Peyer's patch (tissue), 4 donors: ENCODE results near the gene MAP2K2. TPM values are rescaled to one million over a fixed set of nuclear protein-coding genes. Genes with fewer than 3 reads are reported as not detected.

Source experiments
- DNase-seq, 3 donors: peaks; one replicate each; pipeline ENCODE4 v3.0.0-alpha.2; 2017 to 2019
- H3K27ac ChIP-seq, 4 donors: fragments of 200-600 bp; sonication (generic); one replicate each; pipeline ENCODE4 v1.5.1; 2016 to 2019
- H3K27me3 ChIP-seq, 2 donors: fragments of 200-600 bp; sonication (generic); one replicate each; pipeline ENCODE4 v1.5.1; 2019
- H3K36me3 ChIP-seq, 3 donors: fragments of 200-600 bp; sonication (generic); one replicate each; pipeline ENCODE4 v1.5.1; 2016 to 2019
- H3K4me1 ChIP-seq, 4 donors: fragments of 200-600 bp; sonication (generic); one replicate each; pipeline ENCODE4 v1.5.1; 2016 to 2019
- H3K4me3 ChIP-seq, 4 donors: fragments of 200-600 bp; sonication (generic); 1 replicate in 3 of 4; 2 replicates in 1 of 4; pipeline ENCODE4 v1.5.1; 2016 to 2019; ENCODE audit warnings: mild to moderate bottlenecking in 1 of 4
- H3K9me3 ChIP-seq, 4 donors: fragments of 200-600 bp; sonication (generic); one replicate each; pipeline ENCODE4 v1.5.1; 2016 to 2019; ENCODE audit warnings: mild to moderate bottlenecking in 1 of 4
- POLR2A ChIP-seq, 2 donors: fragments of 450-650 bp; IDR thresholded peaks; one replicate each; pipeline ENCODE4 v1.5.1; 2017; ENCODE audit warnings: antibody characterized with exemption in 2 of 2, mild to moderate bottlenecking in 2 of 2, moderate library complexity in 2 of 2
- total RNA-seq, 4 donors: library from RNA; depleted of rRNA; stranded (reverse); fragments of >200 nt; gene quantifications; one replicate each; pipeline ENCODE4 v1.1.0, GENCODE V29; 2016
- TF ChIP-seq, protein P1 (sequence below), 6 experiments: fragments of 450-650 bp in 4 of 6; fragments of 200-600 bp in 2 of 6; sonication (generic) in 1 of 6; IDR thresholded peaks; one replicate each; pipeline ENCODE4 v1.5.1; 2017 to 2019; ENCODE audit warnings: antibody characterized with exemption in 6 of 6, mild to moderate bottlenecking in 3 of 6, moderate library complexity in 1 of 6

The MAP2K2 gene
- total RNA-seq, 4 donors from 2014 or later, result 168 to 283 (median 220) TPM

DNA sequence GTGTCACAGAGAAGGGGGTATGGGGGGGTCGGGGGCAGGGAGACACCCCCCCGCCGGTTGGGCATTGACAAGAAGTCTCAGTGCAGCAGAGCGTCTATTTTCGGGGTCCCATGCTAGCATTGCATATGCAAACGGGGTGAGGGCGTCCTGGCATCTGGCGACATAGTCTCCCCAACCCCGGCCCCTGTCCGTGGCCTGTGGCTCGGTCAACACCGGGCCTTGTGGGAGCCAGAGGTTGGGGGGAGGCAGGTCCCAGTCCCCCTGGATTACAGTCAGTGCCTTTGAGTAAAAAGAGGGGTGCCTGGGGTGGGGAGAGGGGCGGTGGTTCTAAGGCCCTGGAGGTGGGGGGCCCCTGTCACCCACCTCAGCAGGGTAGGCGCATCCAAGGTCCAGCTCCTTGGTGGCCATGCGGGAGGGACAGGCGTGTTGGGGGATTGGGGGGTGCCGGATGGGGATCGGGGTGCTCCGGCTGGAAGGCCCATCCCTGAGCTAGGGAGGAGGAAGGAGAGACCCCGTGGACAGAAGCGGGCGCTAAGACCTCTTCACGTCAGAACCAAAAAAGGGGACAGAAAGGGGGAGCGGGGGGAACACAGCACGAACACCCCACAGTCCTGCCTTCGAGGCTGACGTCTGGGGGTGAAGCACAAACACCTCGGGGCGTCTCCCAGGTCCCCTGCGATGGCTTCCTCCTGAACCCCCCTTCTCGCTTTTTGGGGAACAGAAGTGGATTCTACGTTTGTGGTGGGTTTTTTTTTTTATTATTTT lies 78.1 kb downstream of the MAP2K2 start:
- H3K9me3 ChIP-seq, result no peaks in the 10 kb centered on the region
- H3K27me3 ChIP-seq, result no peaks in the 10 kb centered on the region
- no peak for DNase-seq
- TF ChIP-seq, protein P1, sequence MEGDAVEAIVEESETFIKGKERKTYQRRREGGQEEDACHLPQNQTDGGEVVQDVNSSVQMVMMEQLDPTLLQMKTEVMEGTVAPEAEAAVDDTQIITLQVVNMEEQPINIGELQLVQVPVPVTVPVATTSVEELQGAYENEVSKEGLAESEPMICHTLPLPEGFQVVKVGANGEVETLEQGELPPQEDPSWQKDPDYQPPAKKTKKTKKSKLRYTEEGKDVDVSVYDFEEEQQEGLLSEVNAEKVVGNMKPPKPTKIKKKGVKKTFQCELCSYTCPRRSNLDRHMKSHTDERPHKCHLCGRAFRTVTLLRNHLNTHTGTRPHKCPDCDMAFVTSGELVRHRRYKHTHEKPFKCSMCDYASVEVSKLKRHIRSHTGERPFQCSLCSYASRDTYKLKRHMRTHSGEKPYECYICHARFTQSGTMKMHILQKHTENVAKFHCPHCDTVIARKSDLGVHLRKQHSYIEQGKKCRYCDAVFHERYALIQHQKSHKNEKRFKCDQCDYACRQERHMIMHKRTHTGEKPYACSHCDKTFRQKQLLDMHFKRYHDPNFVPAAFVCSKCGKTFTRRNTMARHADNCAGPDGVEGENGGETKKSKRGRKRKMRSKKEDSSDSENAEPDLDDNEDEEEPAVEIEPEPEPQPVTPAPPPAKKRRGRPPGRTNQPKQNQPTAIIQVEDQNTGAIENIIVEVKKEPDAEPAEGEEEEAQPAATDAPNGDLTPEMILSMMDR (IDR thresholded peaks at IDR 0.05), result no peak
- no peak for TF ChIP-seq POLR2A (IDR thresholded peaks at IDR 0.05)
- H3K4me1 ChIP-seq, result peaks cover 0 to 49% (median 3%) of the 10 kb centered on the region in 4 donors
- no peak overlapping the region for H3K4me3 ChIP-seq
- H3K36me3 ChIP-seq, result peaks cover 0 to 49% (median 0%) of the 10 kb centered on the region in 3 donors
- no peak overlapping the region for H3K27ac ChIP-seq

DNA sequence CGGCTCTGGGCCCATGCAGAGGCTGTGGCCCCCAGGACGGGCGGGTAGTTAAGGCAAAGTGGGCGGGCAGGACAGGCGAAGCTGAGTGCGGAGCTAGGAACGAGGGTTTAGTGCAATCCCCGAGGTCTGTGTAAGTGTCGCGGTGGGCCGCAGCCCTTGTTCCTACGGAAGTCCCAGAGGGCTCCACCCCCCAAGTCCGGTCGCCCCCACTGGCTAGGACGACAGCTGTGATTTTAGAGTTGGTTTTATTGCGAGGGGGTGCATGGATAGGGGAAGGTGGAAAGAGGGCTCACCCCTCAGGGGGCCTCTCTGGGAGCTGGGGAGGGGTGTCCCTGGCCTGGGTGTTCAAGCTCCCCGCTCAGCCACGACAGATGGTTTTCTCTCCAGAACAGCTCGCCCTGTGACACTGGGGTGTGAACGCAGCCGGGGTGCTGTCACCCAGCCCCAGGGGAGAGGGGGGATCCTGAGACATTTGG lies 78.9 kb downstream of the MAP2K2 start:
- Histone ChIP-seq H3K27ac (peak overlapping the region in 1 of 4 donors; percentile 30), H3K36me3 (peaks cover 0 to 45% (median 0%) of the 10 kb centered on the region in 3 donors)

DNA sequence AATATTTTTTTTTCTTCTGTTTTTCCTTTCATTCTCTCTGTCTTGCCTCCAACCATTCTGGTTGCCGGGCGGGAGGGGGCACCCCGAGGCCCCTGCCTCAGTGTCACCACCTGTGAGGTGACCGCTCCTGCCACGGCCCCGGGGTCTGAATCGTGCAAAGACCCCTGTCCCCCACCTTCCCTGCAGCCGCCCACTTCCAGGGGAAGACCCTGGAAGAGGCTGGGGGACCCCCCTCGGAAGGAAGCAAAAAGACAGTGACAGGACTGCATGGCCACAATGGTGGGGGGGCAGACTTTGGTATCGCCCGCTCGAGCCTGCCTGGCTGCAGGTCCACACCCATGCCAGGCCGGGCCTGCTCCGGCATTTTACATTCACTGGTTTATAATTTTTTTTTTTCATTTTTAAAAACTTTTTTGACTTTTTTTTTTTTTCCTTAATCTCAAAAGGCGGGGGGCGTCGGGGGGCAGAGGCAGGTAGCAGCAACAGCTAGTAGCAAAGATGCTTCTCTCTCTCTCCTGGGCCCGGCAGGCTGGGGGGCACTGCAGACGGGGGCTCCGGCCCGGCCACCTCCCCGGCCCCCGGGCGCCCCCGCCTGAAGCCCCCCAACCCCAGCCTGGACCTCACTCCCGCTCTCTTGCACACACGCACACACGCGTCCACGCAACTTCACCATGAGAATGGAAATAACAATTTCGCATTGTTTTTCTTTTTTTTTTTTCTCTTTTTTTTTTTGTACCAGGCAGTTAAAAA lies 79.8 kb downstream of the MAP2K2 start:
- Histone ChIP-seq H3K9me3 (no peaks in the 10 kb centered on the region), H3K36me3 (peaks cover 0 to 45% (median 0%) of the 10 kb centered on the region in 3 donors), H3K27me3 (no peaks in the 10 kb centered on the region), H3K4me3 (no peak overlapping the region), H3K4me1 (peaks cover 0 to 34% (median 3%) of the 10 kb centered on the region in 4 donors), H3K27ac (peak overlapping the region in 2 of 4 donors; percentile 22 to 57)
- no peak for DNase-seq
- no peak for TF ChIP-seq POLR2A (IDR thresholded peaks at IDR 0.05)
- TF ChIP-seq, protein P1 (IDR thresholded peaks at IDR 0.05), result no peak

More for the DNA sequence above, 78.9 kb downstream of the MAP2K2 start:
- Histone ChIP-seq H3K4me3 (no peak overlapping the region), H3K9me3 (no peaks in the 10 kb centered on the region), H3K27me3 (no peaks in the 10 kb centered on the region), H3K4me1 (peaks cover 0 to 42% (median 3%) of the 10 kb centered on the region in 4 donors)
- TF ChIP-seq, protein P1 (IDR thresholded peaks at IDR 0.05), result no peak
- no peak for TF ChIP-seq POLR2A (IDR thresholded peaks at IDR 0.05)
- no peak for DNase-seq

DNA sequence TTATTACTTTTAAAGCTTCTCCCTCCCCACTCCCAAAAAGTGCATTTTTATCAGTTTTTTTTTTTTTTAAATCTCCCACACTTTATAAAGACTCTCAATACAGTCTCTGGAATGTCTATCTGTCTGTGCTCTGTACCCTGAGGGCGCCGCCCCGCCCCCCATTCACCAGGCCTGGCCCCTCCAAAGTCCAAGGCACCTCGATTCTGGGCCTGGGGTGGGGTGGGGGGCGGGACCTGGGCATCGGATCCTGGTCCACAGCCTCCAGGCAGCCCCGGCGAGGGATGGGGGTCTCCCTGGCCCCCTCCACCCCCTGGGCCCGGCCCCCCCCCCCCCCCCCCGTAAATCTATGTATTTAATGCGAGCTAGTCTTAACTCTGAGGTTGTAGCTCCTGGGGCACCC lies 80.5 kb downstream of the MAP2K2 start:
- Histone ChIP-seq H3K4me3 (no peak overlapping the region), H3K36me3 (peaks cover 0 to 45% (median 0%) of the 10 kb centered on the region in 3 donors), H3K9me3 (no peaks in the 10 kb centered on the region), H3K27me3 (no peaks in the 10 kb centered on the region), H3K4me1 (peaks cover 0 to 34% (median 3%) of the 10 kb centered on the region in 4 donors), H3K27ac (peak overlapping the region in 2 of 4 donors; percentile 22 to 49)
- TF ChIP-seq POLR2A (IDR thresholded peaks at IDR 0.05), result no peak
- TF ChIP-seq, protein P1 (IDR thresholded peaks at IDR 0.05), result no peak
- peak in 2 of 3 donors; percentile 67 to 68 for DNase-seq

DNA sequence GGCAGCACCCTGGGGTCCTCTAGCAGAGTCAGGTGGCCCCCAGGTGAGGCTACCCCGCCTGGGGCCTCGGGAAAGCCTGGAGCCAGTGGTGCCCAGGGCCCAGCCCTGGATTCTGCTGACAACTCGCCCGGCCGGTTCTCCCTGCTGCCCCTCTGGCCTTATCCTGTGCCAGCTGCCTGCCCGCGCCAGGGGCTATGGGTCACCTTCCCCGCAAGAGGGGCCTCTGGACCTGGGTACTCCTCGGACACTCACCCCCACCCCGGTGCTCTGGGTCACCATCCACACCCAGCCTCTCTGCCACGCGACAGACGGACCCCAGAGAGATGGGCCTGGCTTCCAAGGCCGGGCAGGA lies 81.2 kb downstream of the MAP2K2 start:
- H3K27ac ChIP-seq, result peak overlapping the region in 3 of 4 donors; percentile 15 to 79 (median 35)
- peaks cover 0 to 45% (median 0%) of the 10 kb centered on the region in 3 donors for H3K36me3 ChIP-seq
- H3K4me1 ChIP-seq, result peaks cover 0 to 34% (median 3%) of the 10 kb centered on the region in 4 donors
- no peak overlapping the region for H3K4me3 ChIP-seq
- no peaks in the 10 kb centered on the region for H3K27me3 ChIP-seq
- H3K9me3 ChIP-seq, result no peaks in the 10 kb centered on the region
- TF ChIP-seq POLR2A (IDR thresholded peaks at IDR 0.05), result no peak
- TF ChIP-seq, protein P1 (IDR thresholded peaks at IDR 0.05), result no peak
- DNase-seq, result no peak
